Renal pelvis (tissue), 4 donors: Measurements from ENCODE around the gene ATL3. TPM values are rescaled to one million over a fixed set of nuclear protein-coding genes. Genes with fewer than 3 reads are reported as not detected.
"Not testable (repeated sequence)": the region's sequence is repeated elsewhere in the genome, so short reads cannot be mapped to it uniquely, and the experiment has no call there.

Experiments used
- DNase-seq: peaks from one replicate; pipeline ENCODE4 v3.0.0-alpha.2; 2013
- polyA plus RNA-seq, 3 donors: library from polyadenylated mRNA; unstranded; fragments of 120-200 nt; gene quantifications; one replicate each; pipeline ENCODE4 v1.2.1, GENCODE V29; 2013; ENCODE audit not compliant: insufficient read length in 3 of 3

The ATL3 gene
- polyA plus RNA-seq, 3 donors, result 15.3 to 17.2 (median 15.7) TPM

DNA sequence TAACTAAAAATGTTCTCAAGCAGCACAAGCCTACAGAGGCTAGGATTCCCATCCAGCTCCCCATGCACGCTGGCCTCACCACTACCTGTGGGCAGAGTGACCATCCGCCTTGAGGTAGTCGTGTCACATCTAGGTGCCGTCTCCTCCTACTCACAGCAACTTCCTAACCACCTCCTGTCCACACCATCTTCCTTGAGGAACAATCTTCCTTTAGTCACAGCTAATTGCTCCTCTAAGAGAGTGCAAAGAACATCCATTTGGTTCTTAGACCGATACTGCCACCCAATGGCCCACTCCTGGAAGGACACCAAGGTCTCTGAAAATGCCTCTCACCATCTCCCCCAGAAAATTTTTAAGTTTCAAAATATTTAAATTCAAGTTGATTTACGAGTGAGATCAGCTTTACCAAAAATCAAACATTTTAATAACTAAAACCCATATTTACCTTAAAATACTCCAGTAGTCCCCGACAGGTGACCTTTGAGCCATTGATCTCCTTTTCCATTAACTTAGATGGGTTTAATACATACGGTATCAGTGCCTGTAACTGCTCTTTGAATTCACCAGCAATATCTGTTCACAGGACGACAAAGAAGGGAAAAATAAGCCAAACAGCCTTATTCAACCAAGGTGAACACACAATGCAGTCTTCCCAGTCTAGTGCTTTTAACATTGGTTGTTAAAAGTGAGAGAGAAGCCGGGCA is 35.3 kb downstream of the ATL3 start:
- peak; percentile 56 for DNase-seq

DNA sequence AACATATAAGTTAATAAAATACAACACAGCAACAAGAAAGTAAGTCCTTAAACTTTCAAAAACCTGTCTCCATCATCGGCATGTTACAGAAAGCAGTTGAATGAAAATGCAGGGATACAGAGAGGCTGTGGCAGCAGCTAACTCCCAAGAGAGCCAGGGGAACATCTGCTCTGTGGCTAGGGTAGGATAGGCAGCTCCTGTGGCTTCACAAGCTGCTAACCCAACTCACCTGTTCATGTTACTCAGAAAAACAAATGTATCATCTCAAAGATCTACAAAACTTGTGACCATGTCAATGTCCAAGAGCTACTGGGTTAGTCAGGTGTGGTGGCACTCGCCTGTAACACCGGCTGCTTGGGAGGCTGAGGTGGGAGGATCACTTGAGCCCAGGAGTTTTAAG is 41.8 kb downstream of the ATL3 start:
- no peak for DNase-seq

DNA sequence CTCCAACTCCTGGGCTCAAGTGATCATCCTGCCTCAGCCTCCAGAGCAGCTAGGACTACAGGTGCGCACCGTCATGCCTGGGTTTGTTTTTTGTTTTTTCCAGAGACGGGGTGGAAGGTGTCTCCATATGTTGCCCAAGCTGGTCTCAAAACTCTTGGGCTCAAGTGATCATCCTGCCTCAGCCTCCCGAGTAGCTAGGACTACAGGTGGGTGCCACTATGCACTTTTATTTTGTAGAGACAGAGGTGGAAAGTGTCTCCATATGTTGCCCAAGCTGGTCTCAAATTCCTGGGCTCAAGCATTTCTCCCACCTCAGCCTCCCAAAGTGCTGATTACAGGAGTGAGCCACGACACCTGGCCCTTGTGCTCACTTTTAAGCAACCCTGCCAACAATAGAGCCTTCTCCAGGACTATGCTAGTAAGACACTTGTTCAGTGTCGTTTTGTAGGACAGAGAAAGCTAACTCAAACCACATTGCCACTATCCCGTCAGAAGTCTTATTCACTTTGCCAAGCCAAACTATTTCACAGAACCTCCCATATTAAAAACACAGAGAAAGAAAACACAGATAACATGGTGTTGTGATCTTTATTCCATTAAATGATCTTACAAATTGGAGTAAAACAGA is 47.5 kb downstream of the ATL3 start:
- no peak for DNase-seq

DNA sequence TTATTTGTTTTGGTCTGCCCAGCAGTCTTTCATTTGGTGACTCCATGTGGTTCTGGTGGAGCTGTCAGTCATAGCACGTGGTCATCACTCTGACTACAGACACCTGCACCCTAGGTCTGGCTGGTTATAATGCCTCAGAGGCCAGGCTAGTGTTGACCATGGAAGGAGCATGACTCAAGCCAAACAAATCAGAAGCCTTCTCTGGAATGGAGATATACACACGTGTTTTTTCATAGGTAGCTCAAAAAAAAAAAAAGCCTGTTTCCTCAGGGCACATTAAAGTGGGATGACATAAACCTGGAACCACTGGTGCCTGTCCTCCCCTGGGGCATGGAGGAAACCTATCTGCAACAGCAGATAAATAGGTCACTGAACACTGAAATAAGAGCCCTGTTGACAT is 48.9 kb downstream of the ATL3 start:
- DNase-seq, result peak; percentile 61

DNA sequence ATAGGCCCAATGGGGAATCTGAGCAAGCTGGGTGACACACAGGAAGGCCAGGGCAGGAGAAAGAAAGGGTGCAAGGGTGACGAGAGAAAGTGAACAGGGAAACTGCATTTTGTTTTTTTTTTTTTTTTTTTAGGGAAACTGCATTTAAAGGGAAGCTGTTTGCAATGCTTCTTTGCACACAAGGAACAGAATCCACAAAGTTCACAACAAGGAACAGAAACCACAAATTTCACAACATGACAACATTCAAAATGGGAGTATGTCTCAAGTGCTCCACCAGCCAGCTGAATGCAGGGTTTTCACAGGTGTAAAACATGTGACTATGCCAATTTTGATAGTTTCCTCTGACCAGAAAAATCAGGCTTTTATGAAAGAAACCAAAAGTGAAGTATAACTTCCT is 50.1 kb downstream of the ATL3 start:
- DNase-seq, result no peak

DNA sequence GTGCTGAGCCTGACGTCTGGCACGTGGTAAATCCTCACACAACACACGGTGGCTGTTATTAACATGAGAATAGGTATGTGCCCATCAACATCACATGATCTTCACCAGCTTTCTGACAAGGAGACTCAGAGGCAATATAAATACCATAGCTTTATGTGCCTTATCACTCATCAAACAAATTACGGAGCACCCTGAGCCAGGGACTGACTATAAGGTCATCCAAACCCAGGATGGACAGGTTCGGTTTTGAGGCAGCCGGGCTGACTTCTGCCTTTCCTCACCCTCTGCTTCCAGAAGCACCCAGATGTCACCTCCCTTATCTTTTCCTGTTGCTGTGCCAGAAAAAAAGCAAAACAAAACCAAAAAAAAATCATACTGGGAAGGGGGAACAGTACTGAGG is 51.2 kb downstream of the ATL3 start:
- no peak for DNase-seq

DNA sequence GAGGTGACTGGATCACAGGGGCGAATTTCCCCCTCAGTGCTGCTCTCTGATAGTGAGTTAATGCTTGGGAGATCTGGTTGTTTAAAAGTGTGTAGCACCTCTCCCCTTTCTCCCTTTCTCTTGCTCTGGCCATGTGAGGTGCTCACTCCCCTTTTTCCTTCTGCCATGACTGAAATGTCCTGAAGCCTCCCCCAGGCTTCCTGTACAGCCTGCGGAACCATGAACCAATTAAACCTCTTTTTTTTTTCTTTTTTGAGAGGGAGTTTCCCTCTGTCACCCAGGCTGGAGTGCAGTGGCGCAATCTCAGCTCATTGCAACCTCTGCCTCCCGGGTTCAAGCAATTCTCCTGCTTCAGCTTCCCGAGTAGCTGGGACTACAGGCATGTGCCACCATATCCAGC is 53.5 kb downstream of the ATL3 start:
- not testable (repeated sequence) for DNase-seq

DNA sequence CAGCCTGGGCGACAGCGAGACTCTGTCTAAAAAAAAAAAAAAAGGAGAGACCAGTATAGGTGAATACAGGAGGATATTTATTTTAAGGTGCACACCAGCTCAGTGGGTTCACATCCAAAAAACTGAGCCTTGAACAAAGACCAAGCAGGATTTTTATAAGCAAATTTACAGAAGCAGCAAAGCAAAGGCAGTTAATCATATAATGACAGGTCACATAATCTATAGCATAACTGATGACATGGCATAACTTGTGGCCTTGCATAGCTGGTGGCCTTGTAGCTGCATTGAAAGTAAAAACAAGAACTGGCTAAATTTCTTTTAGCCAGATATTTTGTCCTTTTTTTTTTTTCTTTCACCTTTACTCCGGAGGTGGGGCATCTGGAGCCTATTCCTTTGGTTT is 54.2 kb downstream of the ATL3 start:
- DNase-seq, result no peak

DNA sequence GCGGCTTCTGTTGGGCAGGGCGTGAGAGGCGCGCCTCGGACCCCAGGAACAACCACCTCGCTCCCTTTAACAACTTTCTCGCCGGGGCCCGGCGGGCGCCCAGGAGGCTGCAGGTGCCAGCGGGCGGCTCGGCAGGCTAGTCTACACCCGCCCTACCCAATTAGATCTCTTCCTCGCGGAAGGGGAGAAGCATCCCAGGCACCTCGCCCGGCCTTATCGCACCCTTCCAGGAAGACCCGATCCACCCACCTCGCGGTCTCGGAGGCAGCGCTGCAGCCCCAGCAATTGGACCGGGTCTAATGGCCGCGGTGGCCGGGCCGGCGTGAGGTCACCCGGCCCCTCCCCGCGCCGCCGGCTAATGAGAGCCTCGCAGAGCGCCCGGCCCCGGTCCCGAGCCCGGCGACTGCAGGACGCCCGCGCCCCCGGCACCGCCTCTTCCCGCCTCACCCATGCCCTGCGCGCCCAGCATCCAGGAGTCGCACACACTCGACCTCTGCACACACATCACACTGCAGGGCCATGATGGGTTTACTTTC is 57.0 kb downstream of the ATL3 start, which contains the start of gene PLAAT3:
TSS of gene PLAAT3 (minus strand) at position 298 of the 536 bp plus-strand sequence. CDS start 419 bp downstream, outside the sequence.
- DNase-seq, result no peak

DNA sequence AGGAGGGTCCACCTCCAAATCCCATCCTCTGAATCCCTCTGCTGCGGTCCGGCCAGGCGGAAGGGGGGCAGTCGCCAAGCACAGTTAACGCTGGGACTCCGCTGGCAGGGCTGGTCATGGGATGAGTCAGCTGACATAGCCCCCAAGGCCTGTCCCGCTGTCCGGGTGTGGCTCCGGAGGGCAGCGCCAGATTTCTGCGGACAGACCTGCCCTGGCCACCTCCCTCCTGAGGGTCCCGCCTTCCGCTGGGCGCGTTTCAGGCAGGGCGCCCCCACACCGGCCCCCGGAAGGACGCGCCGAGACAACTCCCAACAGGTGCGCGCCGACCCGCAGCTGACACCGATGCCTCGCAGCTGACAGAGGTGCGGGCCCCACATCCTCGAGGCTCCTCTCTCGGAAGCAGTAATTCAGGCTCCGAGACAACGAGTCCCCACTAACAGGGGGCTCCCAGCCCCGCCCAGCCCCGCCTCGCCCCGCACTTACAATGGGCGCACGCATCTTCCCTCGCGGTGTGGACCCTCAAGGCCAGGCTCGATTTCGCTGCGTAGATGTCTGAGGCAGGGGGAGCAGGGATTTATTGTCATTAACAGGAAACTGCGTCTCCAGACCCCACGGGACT is 57.5 kb downstream of the ATL3 start:
- no peak for DNase-seq

DNA sequence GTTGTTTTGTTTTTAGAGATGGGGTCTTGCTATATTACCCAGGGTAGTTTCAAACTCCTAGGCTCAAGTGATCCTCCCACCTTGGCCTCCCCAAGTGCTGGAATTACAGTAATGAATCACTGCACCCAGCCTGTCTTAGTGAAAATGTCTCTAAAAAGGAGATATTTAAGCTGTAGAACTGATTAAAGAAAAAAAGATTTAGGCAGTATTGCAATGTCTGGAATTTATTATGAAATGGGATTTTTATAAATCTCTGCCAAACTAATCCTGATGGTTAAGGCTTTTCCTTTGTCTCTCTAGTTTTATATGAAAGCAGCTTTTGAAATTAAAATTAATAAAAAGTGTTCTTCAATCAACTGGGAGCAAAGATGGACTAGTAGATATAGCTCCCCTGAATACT is 59.0 kb downstream of the ATL3 start:
- DNase-seq, result no peak

DNA sequence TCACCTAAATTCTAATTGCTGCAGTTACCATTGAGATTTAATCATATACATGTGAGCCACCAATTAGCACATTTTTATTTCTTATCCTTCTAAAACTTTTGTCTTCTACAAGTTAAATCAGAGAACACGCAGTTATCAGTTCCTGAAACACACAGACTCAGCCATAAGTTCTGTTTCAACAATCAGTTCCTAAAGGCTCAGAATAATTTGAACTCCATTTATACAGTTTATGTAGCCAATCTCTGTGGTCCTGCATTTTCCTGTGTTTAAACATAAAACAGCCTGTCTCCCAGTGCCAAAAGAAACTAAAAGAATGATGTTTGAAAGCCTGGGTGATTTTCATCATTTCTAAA is 59.8 kb downstream of the ATL3 start:
- DNase-seq, result no peak

DNA sequence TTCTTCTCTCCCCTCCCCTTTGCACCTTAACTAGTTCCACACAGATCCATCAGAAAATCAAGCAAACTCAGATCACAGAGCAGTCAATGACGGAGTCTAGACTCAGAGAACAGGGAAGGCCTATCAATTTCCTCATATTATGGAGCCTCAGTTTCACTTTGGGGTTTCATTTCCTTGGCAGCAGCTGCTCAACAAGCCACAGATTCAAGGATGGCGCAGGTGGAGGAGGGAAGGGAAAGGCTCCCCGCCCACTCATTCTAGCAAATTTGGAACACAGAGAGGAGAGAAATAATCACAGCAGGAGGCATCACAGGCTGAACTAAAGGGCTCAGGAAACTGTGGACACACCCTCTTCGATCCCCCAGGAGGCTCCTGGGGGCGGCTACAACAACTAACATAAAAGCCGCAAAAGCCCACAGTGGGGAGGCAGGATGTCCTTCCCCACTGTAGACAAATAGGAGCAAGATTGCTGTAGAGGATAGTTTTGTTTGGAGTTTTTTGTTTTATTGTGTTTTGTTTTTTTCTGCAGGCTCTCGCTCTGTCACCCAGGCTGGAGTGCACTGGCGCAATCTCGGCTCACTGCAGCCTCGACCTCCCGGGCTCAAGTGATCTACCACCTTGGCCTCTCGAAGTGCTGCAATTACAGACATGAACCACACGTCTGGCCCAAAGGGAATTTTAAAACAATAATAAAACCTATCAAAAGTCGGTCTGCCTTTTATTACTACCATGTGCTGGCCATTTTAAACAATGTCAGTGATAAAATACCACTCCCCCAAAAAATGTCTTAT is 60.4 kb downstream of the ATL3 start:
- no peak for DNase-seq

DNA sequence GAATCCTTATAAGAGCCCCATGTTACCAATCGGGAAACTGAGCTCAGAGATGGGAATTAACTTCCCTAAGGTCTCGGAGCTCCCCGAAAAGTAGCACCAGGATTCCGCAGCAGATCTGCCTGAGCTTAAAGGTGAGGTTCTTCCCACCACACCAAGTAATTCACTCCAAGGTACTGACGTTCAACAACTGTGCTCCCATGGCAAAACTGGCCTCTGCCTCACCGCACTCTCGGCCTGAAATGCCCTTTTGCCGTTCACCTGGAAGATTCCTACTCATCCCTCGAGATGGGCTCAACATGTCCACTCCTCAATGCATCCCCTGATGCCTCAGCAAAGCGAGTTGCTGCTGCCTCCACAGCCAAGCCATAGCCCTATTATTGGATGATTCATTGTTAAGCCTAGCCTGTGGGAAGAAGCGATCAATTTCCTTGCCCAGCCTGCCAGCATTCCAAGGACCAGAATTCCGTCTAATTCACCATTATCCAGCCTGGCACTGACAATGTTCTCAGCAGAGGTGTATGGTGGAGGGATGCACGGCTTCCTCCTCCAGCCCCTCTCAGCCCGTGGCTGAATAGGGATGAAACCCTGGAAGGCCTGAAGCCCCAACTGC is 61.1 kb downstream of the ATL3 start:
- DNase-seq, result no peak

DNA sequence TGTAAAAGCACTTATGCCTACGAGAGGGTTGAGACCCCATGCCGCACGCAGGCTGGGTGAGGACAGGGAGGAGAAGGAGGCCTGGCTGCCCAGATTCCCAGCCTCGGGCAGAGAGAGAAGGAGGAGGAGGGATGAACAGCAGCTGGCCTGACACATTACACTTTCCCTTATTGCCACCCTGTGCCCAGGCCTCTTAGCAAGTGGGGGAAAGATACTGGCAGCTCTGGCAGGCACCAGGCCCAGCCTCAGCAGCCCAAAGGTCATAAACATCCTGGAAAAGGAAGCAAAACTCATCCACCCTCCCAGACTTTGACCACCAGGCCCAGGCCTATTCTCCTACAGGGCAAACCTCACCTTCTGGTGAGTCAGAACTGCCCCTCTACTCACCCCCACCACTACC is 61.6 kb downstream of the ATL3 start:
- no peak for DNase-seq

DNA sequence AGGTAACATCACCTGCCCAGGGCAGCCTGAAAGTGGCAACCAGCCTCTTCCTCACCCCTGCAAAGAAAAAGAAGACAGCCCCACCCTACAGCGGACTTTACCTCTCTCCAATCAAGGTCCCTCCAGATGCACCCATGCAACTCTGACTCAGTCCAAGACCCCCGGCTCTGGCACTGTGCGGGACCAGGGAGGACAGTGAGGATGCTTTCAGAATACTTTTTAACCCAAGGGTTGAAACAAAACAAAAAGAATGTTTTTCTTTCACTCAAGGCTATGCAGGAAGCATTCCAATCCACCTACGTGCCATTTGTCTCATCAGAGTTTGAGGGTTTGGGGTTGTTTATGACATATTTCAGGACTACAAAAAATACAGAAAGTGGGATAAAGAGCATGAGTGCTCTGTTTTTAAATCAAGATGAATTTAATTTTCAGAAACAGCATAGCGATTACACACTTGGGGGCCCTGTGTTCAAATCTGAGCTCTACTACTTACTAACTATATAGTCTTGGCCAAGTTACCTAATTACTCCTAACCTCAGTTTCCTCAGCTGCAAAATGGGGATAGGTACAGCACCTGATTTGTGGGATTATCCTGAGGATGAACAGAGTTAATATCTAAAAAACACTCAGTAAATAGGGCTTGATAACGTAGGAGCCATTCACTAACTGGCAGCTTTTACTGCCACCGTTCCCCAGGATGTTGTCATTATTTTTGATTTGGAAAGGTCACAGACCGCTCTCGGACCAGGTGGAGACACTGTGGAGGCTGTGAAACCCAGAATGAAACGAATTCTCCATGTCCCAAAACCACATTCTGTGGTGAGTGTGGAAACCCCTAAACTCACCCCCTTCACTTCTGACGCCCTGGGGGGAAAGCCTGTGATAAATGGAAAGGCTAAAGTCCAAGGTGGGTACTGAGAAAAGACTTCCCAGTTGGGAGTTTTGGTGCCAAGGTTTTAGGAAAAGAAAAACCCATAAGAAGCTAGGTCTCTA is 62.5 kb downstream of the ATL3 start:
- no peak for DNase-seq

DNA sequence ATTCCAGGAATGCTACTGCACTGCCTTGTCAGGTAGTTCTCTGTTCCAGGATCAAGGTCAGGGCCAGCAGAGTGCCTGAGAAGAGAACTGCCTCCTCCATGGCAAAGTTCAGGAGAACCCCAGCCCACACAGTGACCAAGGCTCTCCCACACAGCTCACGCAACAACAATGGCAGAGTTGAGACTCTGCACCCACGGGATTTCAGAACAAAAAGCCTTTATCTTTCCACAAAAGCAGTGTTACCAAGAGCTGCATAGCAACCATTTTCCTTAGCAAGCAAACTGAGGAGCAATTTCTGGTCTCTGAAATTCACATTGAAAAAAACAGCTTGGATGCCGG is 68.0 kb downstream of the ATL3 start:
- DNase-seq, result no peak

DNA sequence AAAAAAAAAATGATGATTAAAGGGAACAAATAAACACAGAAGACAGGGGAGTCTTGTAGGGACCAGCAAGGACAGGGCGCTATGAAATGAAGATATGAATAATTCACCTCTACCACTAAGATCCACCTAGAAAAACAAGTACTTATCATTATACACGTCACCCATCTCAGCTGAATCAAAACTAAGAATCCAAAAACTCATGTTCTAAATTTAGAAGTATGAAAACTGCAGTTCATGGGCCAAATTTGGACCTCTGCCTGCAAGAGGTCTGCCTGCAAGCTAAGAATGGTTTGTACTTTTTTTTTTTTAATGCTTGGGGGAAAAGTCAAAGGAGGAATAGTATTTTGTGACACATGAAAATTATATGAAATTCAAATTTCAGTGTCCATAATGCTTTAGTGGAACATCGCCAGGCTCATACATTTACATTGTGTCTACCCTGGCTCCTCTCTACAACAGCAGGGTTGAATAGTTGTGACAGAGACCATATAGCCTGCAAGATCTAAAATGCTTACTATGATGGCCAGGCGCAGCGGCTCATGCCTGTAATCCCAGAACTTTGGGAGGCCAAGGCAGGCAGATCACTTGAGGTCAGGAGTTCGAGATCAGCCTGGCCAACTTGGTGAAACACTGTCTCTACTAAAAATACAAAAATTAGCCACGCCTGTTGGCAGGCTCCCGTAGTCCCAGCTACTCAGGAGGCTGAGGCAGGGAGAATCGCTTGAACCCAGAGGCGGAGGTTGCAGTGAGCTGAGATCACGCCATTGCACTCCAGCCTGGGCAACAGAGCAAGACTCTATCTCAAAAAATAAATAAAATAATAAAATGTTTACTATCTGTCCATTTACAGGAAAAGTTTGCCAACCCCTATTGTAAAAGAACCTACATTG is 68.6 kb downstream of the ATL3 start:
- DNase-seq, result not testable (repeated sequence)
